SK-N-SH (cell line): ENCODE data around the gene STK17B. TPM values are rescaled to one million over a fixed set of nuclear protein-coding genes. Genes with fewer than 3 reads are reported as not detected.

Source experiments
- CTCF ChIA-PET: fragments of 300-600, 350-600 bp; formaldehyde crosslinking; extraction: SDS; loops from one replicate; lab custom pipeline; 2021; lab: Yijun Ruan, JAX
- POLR2A ChIA-PET: fragments of 350-600 bp; sonication (Branson Sonifier 250); formaldehyde crosslinking; extraction: SDS; loops from one replicate; lab custom pipeline; 2020; ENCODE audit warnings: antibody characterized with exemption, inconsistent platforms; lab: Yijun Ruan, JAX
- DNase-seq: peaks from one replicate; pipeline ENCODE4 v3.0.0; 2012
- H2AFZ ChIP-seq: fragments of 200-600 bp; sonication (generic); 2 replicates; pipeline ENCODE4 v1.8.1; 2016; ENCODE audit warnings: antibody characterized with exemption, mild to moderate bottlenecking, low read depth
- H3F3A ChIP-seq: fragments of 200-600 bp; sonication (generic); replicated peaks from 2 replicates; pipeline ENCODE3; 2016; ENCODE audit warnings: antibody characterized with exemption, mild to moderate bottlenecking; ENCODE audit not compliant: insufficient read depth
- H3K27ac ChIP-seq, 2 experiments: fragments of 200-500 bp in 1 of 2; fragments of 200-600 bp in 1 of 2; sonication (Bioruptor generic) in 1 of 2; sonication (generic), shearing (Covaris generic) in 1 of 2; 2 replicates each; pipeline versions ENCODE4 v1.5.1 to v1.6.1; 2014 to 2016; ENCODE audit warnings: low read depth in 2 of 2, inconsistent platforms in 1 of 2, low read length in 1 of 2, mild to moderate bottlenecking in 1 of 2, mixed read lengths in 1 of 2
- H3K27me3 ChIP-seq: fragments of 200-600 bp; sonication (generic), shearing (Covaris generic); 2 replicates; pipeline ENCODE4 v1.6.1; 2016; ENCODE audit warnings: mixed run types; ENCODE audit not compliant: insufficient read depth
- H3K36me3 ChIP-seq, 2 experiments: fragments of 200-500 bp in 1 of 2; fragments of 200-600 bp in 1 of 2; sonication (Bioruptor generic) in 1 of 2; sonication (generic) in 1 of 2; replicated peaks in 1 of 2; 2 replicates each; pipeline versions ENCODE3 to v1.5.1; 2014 to 2016; ENCODE audit warnings: low read length in 1 of 2, mild to moderate bottlenecking in 1 of 2; ENCODE audit not compliant: insufficient read depth in 2 of 2, control insufficient read depth in 1 of 2
- H3K4me1 ChIP-seq, 2 experiments: fragments of 200-500 bp in 1 of 2; fragments of 200-600 bp in 1 of 2; sonication (Bioruptor generic) in 1 of 2; sonication (generic), shearing (Covaris generic) in 1 of 2; 2 replicates each; pipeline versions ENCODE4 v1.5.1 to v1.6.1; 2014 to 2016; ENCODE audit warnings: low read depth in 1 of 2, low read length in 1 of 2, mixed run types in 1 of 2; ENCODE audit not compliant: insufficient read depth in 2 of 2, control insufficient read depth in 1 of 2
- H3K4me2 ChIP-seq: fragments of 200-600 bp; sonication (generic), shearing (Covaris generic); 2 replicates; pipeline ENCODE4 v1.6.1; 2017; ENCODE audit warnings: mixed run types
- H3K4me3 ChIP-seq, 2 experiments: fragments of 200-500 bp in 1 of 2; fragments of 200-600 bp in 1 of 2; sonication (Bioruptor generic) in 1 of 2; sonication (generic), shearing (Covaris generic) in 1 of 2; 2 replicates each; pipeline versions ENCODE4 v1.5.1 to v1.8.1; 2014 to 2016; ENCODE audit warnings: low read depth in 2 of 2, inconsistent platforms in 1 of 2, low read length in 1 of 2, mild to moderate bottlenecking in 1 of 2, mixed read lengths in 1 of 2, moderate library complexity in 1 of 2
- H3K79me2 ChIP-seq: fragments of 200-600 bp; sonication (generic); 2 replicates; pipeline ENCODE4 v1.8.1; 2017; ENCODE audit warnings: mild to moderate bottlenecking; ENCODE audit not compliant: insufficient read depth
- H3K9ac ChIP-seq: fragments of 200-600 bp; sonication (generic); 2 replicates; pipeline ENCODE4 v1.6.1; 2017; ENCODE audit warnings: mixed run types
- H3K9me2 ChIP-seq: fragments of 200-600 bp; sonication (generic); 2 replicates; pipeline ENCODE4 v1.6.1; 2017; ENCODE audit warnings: mixed run types
- H3K9me3 ChIP-seq: fragments of 200-600 bp; sonication (generic); 2 replicates; pipeline ENCODE4 v1.6.1; 2017; ENCODE audit warnings: mixed run types, mild to moderate bottlenecking, moderate library complexity
- H4K20me1 ChIP-seq: fragments of 200-600 bp; sonication (generic); 2 replicates; pipeline ENCODE4 v1.6.1; 2017; ENCODE audit warnings: mild to moderate bottlenecking, mixed run types; ENCODE audit not compliant: insufficient read depth
- CHD2 ChIP-seq: fragments of 150-350 bp; IDR thresholded peaks from 2 replicates; pipeline ENCODE4 v1.6.1; 2018; ENCODE audit warnings: low read length; ENCODE audit not compliant: partially characterized antibody
- EZH2phosphoT487 ChIP-seq: fragments of 200-600 bp; sonication (generic); IDR thresholded peaks from 2 replicates; pipeline ENCODE4 v1.6.1; 2017; ENCODE audit warnings: low read depth, mixed run types, mild to moderate bottlenecking, antibody characterized with exemption, moderate library complexity, borderline replicate concordance
- FOSL2 ChIP-seq: IDR thresholded peaks from 2 replicates; pipeline ENCODE4 v1.4.0; 2012; ENCODE audit warnings: low read depth, mild to moderate bottlenecking, moderate library complexity, borderline replicate concordance
- FOXM1 ChIP-seq: IDR thresholded peaks from 2 replicates; pipeline ENCODE4 v1.4.0; 2012; ENCODE audit warnings: low read depth, mild to moderate bottlenecking
- GABPA ChIP-seq: IDR thresholded peaks from 2 replicates; pipeline ENCODE4 v1.4.0; 2012; ENCODE audit warnings: low read depth, mild to moderate bottlenecking
- GATA2 ChIP-seq: sonication (generic); formaldehyde crosslinking; IDR thresholded peaks from 2 replicates; pipeline ENCODE4 v1.5.0; 2020; ENCODE audit warnings: mild to moderate bottlenecking, missing genetic modification reagents
- MEF2A ChIP-seq: IDR thresholded peaks from 2 replicates; pipeline ENCODE4 v1.4.0; 2012; ENCODE audit warnings: low read depth, borderline replicate concordance
- RCOR1 ChIP-seq: fragments of 150-350 bp; IDR thresholded peaks from 2 replicates; pipeline ENCODE4 v1.6.1; 2017; ENCODE audit warnings: antibody characterized with exemption, low read length
- TCF12 ChIP-seq: IDR thresholded peaks from 2 replicates; pipeline ENCODE4 v1.4.0; 2012
- WGBS: methylation state at CpG from one replicate; pipeline ENCODE4 v1.1.6; 2017; ENCODE audit warnings: low lambda C conversion rate; 5-methylcytosine and 5-hydroxymethylcytosine counted together
- polyA plus RNA-seq, 3 experiments: library from polyadenylated mRNA; depleted of rRNA; stranded (reverse); fragments of >200 nt; gene quantifications; 2 replicates each; pipeline ENCODE4 v1.2.3, GENCODE V29; 2012
- TF ChIP-seq, protein P1 (sequence below): IDR thresholded peaks from 2 replicates; pipeline ENCODE4; 2012
- TF ChIP-seq, protein P2 (sequence below): fragments of 150-350 bp; IDR thresholded peaks from 2 replicates; pipeline ENCODE4 v1.6.1; 2017; ENCODE audit warnings: antibody characterized with exemption, low read length, low read depth, borderline replicate concordance
- TF ChIP-seq, protein P3 (sequence below): IDR thresholded peaks from 2 replicates; pipeline ENCODE4 v1.4.0; 2012; ENCODE audit warnings: low read depth, borderline replicate concordance
- TF ChIP-seq, protein P4 (sequence below): IDR thresholded peaks from 2 replicates; pipeline ENCODE4 v1.6.1; 2012; ENCODE audit warnings: mild to moderate bottlenecking, low read depth, low read length, moderate library complexity

The STK17B gene
- polyA plus RNA-seq, 1 of the 3 experiments (the other 2 are of a cell fraction): 5.1 TPM

DNA sequence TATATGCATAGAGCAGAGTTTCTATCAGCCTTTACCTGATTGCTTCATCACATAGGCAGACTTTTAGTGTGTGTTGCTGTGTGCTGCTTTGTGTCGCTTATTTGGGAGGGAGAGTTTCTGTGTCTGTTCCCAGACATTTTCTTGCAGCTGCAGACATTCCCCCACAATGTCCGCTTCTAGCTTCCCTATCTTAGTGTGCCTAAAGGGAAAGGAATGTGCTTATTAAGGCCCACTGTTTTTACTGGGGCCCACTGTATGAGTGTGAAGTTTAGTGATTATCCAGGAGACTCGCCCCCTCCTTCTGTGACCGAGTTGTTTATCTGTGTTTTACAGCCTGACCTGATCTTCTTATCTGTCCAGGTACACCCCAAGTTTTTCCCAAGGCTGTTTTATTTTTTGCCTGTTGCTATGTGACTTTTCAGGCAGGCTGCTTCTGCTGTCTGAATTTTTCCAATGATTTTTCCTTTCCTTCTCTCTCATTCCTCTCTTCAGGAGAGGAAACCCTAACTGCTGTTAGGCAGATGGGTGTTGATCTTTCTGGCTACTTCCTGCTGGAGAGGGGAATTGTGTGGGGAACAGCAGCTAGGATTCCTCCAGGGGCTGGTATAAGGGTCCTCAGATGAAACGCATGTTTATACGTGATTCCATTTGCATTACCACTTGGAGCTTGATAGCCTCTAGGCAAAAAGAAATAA, 47.6 kb downstream of the STK17B start (continued):
- TF ChIP-seq, protein P1, sequence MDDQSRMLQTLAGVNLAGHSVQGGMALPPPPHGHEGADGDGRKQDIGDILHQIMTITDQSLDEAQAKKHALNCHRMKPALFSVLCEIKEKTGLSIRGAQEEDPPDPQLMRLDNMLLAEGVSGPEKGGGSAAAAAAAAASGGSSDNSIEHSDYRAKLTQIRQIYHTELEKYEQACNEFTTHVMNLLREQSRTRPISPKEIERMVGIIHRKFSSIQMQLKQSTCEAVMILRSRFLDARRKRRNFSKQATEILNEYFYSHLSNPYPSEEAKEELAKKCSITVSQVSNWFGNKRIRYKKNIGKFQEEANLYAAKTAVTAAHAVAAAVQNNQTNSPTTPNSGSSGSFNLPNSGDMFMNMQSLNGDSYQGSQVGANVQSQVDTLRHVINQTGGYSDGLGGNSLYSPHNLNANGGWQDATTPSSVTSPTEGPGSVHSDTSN: no peak
- TF ChIP-seq TCF12 (no peak), EZH2phosphoT487 (no peak), CHD2 (no peak)

DNA sequence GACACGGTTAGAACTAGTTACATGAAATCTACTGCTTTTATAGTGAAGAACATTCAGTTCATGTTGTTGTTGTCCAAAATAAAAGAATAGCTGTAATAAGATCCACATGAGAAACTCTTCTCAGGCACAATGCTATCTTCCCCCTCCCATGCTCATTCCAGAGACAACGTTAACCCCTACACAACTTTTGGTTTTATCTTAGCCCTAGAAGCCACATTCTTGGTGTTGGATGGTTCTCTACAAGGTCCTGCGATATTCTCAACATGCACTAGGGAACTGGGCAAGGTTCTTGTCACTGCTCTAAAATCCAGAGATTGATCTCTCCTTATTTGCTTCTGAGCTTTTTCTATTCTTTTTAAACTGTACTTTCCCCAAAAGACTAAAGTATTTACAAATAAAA, 51.5 kb downstream of the STK17B start:
- DNase-seq: no peak
- H3K9ac ChIP-seq: no peak overlapping the region
- H3K4me1 ChIP-seq: no peaks in the 10 kb centered on the region
- ChIA-PET CTCF (interaction anchor here (1.2 kb wide), 2 partner anchors 8 to 53 kb away, joined by 3 read pairs; no protein-coding TSS in a partner anchor), POLR2A (no interaction called here)
- H3K27ac ChIP-seq: no peak overlapping the region
- no peaks in the 10 kb centered on the region for H3K27me3 ChIP-seq
- H3K79me2 ChIP-seq: no peaks in the 10 kb centered on the region
- no peaks in the 10 kb centered on the region for H3K9me2 ChIP-seq
- no peaks in the 10 kb centered on the region for H3F3A ChIP-seq
- no peak overlapping the region for H3K4me2 ChIP-seq
- H2AFZ ChIP-seq: no peak overlapping the region
- H3K4me3 ChIP-seq: no peak overlapping the region
- H3K9me3 ChIP-seq: no peaks in the 10 kb centered on the region
- no peaks in the 10 kb centered on the region for H4K20me1 ChIP-seq
- WGBS: 52% methylated on average over 3 of the region's 3 CpGs
- H3K36me3 ChIP-seq: no peaks in the 10 kb centered on the region
- TF ChIP-seq GABPA (no peak), EZH2phosphoT487 (no peak), RCOR1 (no peak), CHD2 (no peak), GATA2 (CRISPR knock-in tag) (no peak), MEF2A (no peak), FOXM1 (no peak), FOSL2 (no peak)
- TF ChIP-seq, protein P2, sequence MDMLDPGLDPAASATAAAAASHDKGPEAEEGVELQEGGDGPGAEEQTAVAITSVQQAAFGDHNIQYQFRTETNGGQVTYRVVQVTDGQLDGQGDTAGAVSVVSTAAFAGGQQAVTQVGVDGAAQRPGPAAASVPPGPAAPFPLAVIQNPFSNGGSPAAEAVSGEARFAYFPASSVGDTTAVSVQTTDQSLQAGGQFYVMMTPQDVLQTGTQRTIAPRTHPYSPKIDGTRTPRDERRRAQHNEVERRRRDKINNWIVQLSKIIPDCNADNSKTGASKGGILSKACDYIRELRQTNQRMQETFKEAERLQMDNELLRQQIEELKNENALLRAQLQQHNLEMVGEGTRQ: no peak
- TF ChIP-seq, protein P3, sequence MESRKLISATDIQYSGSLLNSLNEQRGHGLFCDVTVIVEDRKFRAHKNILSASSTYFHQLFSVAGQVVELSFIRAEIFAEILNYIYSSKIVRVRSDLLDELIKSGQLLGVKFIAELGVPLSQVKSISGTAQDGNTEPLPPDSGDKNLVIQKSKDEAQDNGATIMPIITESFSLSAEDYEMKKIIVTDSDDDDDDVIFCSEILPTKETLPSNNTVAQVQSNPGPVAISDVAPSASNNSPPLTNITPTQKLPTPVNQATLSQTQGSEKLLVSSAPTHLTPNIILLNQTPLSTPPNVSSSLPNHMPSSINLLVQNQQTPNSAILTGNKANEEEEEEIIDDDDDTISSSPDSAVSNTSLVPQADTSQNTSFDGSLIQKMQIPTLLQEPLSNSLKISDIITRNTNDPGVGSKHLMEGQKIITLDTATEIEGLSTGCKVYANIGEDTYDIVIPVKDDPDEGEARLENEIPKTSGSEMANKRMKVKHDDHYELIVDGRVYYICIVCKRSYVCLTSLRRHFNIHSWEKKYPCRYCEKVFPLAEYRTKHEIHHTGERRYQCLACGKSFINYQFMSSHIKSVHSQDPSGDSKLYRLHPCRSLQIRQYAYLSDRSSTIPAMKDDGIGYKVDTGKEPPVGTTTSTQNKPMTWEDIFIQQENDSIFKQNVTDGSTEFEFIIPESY: no peak
- TF ChIP-seq, protein P1: no peak
- TF ChIP-seq, protein P4, sequence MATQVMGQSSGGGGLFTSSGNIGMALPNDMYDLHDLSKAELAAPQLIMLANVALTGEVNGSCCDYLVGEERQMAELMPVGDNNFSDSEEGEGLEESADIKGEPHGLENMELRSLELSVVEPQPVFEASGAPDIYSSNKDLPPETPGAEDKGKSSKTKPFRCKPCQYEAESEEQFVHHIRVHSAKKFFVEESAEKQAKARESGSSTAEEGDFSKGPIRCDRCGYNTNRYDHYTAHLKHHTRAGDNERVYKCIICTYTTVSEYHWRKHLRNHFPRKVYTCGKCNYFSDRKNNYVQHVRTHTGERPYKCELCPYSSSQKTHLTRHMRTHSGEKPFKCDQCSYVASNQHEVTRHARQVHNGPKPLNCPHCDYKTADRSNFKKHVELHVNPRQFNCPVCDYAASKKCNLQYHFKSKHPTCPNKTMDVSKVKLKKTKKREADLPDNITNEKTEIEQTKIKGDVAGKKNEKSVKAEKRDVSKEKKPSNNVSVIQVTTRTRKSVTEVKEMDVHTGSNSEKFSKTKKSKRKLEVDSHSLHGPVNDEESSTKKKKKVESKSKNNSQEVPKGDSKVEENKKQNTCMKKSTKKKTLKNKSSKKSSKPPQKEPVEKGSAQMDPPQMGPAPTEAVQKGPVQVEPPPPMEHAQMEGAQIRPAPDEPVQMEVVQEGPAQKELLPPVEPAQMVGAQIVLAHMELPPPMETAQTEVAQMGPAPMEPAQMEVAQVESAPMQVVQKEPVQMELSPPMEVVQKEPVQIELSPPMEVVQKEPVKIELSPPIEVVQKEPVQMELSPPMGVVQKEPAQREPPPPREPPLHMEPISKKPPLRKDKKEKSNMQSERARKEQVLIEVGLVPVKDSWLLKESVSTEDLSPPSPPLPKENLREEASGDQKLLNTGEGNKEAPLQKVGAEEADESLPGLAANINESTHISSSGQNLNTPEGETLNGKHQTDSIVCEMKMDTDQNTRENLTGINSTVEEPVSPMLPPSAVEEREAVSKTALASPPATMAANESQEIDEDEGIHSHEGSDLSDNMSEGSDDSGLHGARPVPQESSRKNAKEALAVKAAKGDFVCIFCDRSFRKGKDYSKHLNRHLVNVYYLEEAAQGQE: no peak
